ENCODE results near the gene LRRC51.

The LRRC51 gene

GRCh38 chr11:72080326-72081183, at the start of gene LRRC51, which contains the start of gene NUMA1:
LRRC51 (plus strand) TSS chr11:72080850; CDS start chr11:72089084, 8,234 bp downstream.
NUMA1 (minus strand) TSS chr11:72080542; CDS start chr11:72035943, 44,599 bp downstream.
- peak; percentile 97 to 99 for DNase-seq (ENCODE audit: low read depth in 2 of 2)

GRCh38 chr11:72036687-72037086, 44.0 kb upstream of the LRRC51 start:
- DNase-seq (ENCODE audit: low read depth in 2 of 2), result no peak

- DNase-seq (ENCODE audit: low read depth in 2 of 2), result no peak
These were observed 42.9 kb upstream of the LRRC51 start for GRCh38 chr11:72037554-72038311.

GRCh38 chr11:72038491-72038890, 42.2 kb upstream of the LRRC51 start:
- DNase-seq (ENCODE audit: low read depth in 2 of 2), result no peak

GRCh38 chr11:72039031-72039855, 41.4 kb upstream of the LRRC51 start:
- no peak for DNase-seq (ENCODE audit: low read depth in 2 of 2)

- DNase-seq (ENCODE audit: low read depth in 2 of 2), result no peak
These were observed 40.7 kb upstream of the LRRC51 start for GRCh38 chr11:72039856-72040401.

- DNase-seq (ENCODE audit: low read depth in 2 of 2), result peak; percentile 40 to 45
These were observed 39.9 kb upstream of the LRRC51 start for GRCh38 chr11:72040491-72041363.

GRCh38 chr11:72041364-72042063, 39.1 kb upstream of the LRRC51 start:
- no peak for DNase-seq (ENCODE audit: low read depth in 2 of 2)

- no peak for DNase-seq (ENCODE audit: low read depth in 2 of 2)
These were observed 38.4 kb upstream of the LRRC51 start for GRCh38 chr11:72042064-72042745.

GRCh38 chr11:72045849-72046248, 34.8 kb upstream of the LRRC51 start:
- DNase-seq (ENCODE audit: low read depth in 2 of 2), result no peak

- DNase-seq (ENCODE audit: low read depth in 2 of 2), result no peak
These were observed 31.7 kb upstream of the LRRC51 start for GRCh38 chr11:72048766-72049460.

GRCh38 chr11:72058416-72059034, 22.1 kb upstream of the LRRC51 start:
- no peak for DNase-seq (ENCODE audit: low read depth in 2 of 2)

- DNase-seq (ENCODE audit: low read depth in 2 of 2), result no peak
These were observed 18.8 kb upstream of the LRRC51 start for GRCh38 chr11:72061739-72062396.

GRCh38 chr11:72066855-72067254, 13.8 kb upstream of the LRRC51 start:
- no peak for DNase-seq (ENCODE audit: low read depth in 2 of 2)

- no peak for DNase-seq (ENCODE audit: low read depth in 2 of 2)
These were observed 13.4 kb upstream of the LRRC51 start for GRCh38 chr11:72067266-72067665.

GRCh38 chr11:72067676-72068075, 13.0 kb upstream of the LRRC51 start:
- DNase-seq (ENCODE audit: low read depth in 2 of 2), result no peak

- DNase-seq (ENCODE audit: low read depth in 2 of 2), result no peak
These were observed 11.4 kb upstream of the LRRC51 start for GRCh38 chr11:72069200-72069599.

GRCh38 chr11:72069787-72070251, 10.8 kb upstream of the LRRC51 start:
- no peak for DNase-seq (ENCODE audit: low read depth in 2 of 2)

Data from stimulated activated CD8-positive, alpha-beta memory T cell treated with anti-CD3 and anti-CD28 coated beads, Interleukin-15, amount 100 ng/mL, for 4 hours (primary cell).